Body of pancreas (tissue), 4 donors: Measurements from ENCODE around the gene FAM162A.

Experiments used
- POLR2A ChIP-seq, 3 donors: fragments of 450-650 bp; IDR thresholded peaks; one replicate each; pipeline ENCODE4 v1.6.1; 2016; ENCODE audit warnings: antibody characterized with exemption in 3 of 3, mild to moderate bottlenecking in 2 of 3
- TF ChIP-seq, protein P1 (sequence below), 7 experiments: fragments of 450-650 bp in 4 of 7; fragments of 200-600 bp in 3 of 7; sonication (generic) in 3 of 7; IDR thresholded peaks; one replicate each; pipeline ENCODE4 v1.5.1; 2016 to 2019; ENCODE audit warnings: antibody characterized with exemption in 7 of 7

DNA sequence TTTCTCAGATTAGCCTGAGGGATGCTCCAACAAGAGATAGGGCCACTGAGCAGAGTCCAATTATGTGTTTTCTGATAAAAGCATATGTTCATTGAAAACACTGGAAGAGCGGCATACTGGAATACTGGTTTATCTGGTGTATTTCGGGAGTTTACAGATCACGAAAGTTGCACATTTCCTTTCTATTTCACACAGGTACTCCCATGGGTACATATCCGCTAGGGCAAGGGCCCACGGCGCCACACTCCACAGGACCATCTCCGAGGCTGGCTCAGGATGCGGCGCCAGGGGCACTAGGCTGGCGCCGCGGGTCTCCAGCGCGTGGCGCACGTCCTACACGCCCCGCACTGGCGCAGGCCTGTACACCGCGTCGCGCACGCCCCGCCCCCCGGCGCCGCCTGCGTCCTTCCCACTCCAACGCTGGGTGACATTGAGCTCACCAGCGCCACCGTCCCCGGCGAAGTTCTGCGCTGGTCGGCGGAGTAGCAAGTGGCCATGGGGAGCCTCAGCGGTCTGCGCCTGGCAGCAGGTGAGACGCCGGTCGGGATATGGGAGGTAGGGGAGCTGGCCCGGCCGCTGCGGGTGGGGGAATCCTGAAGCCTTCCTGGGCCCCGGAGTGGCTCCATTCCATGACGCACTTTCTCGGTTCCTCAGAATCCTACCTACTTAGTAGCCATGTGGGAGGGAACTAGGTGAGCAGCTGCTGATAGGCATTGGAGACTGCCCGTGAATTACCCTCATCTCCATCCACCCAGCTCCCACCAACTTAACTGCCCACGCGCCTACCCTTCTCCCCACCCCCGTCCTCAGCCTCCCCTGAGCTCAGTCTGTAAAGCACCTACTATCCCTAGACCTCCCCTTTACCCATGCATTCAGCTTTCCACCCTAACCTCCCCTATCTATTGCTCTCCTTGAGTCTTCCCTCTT, at the start of gene FAM162A:
- TF ChIP-seq, protein P1, sequence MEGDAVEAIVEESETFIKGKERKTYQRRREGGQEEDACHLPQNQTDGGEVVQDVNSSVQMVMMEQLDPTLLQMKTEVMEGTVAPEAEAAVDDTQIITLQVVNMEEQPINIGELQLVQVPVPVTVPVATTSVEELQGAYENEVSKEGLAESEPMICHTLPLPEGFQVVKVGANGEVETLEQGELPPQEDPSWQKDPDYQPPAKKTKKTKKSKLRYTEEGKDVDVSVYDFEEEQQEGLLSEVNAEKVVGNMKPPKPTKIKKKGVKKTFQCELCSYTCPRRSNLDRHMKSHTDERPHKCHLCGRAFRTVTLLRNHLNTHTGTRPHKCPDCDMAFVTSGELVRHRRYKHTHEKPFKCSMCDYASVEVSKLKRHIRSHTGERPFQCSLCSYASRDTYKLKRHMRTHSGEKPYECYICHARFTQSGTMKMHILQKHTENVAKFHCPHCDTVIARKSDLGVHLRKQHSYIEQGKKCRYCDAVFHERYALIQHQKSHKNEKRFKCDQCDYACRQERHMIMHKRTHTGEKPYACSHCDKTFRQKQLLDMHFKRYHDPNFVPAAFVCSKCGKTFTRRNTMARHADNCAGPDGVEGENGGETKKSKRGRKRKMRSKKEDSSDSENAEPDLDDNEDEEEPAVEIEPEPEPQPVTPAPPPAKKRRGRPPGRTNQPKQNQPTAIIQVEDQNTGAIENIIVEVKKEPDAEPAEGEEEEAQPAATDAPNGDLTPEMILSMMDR (IDR thresholded peaks at IDR 0.05) = peak; percentile 15 to 71 (median 64)
- peak; percentile 96 to 98 (median 97) for TF ChIP-seq POLR2A (IDR thresholded peaks at IDR 0.05)
